Activated CD8-positive, alpha-beta memory T cell treated with anti-CD3 and anti-CD28 coated beads, Interleukin-2, amount 50 U/mL, for 4 hours (primary cell): ENCODE measurements around the gene ASAP2.

Source experiments
- DNase-seq: peaks from one replicate; pipeline ENCODE4 v3.0.0-alpha.2; 2020

Gene ASAP2

DNA sequence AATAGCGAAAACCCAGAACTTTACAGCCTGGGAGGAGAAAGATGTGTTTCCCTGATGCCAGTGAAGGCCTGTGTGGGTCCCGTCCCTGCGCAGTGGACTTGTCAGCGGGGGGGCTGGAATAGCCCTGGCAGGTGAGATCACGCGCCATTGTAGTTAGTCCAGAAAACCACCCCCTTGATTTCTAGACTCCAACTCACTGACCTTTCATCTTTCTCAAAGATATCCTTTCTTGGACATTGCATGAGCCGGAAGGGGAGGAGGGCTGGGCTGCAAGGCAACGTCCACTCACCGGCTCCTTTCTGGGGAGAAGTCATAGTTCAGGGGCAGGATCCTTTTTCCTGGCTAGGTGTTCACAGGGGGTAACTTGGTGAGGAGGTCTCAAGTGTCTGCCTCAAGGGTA, 22.3 kb upstream of the ASAP2 start:
- DNase-seq: no peak

DNA sequence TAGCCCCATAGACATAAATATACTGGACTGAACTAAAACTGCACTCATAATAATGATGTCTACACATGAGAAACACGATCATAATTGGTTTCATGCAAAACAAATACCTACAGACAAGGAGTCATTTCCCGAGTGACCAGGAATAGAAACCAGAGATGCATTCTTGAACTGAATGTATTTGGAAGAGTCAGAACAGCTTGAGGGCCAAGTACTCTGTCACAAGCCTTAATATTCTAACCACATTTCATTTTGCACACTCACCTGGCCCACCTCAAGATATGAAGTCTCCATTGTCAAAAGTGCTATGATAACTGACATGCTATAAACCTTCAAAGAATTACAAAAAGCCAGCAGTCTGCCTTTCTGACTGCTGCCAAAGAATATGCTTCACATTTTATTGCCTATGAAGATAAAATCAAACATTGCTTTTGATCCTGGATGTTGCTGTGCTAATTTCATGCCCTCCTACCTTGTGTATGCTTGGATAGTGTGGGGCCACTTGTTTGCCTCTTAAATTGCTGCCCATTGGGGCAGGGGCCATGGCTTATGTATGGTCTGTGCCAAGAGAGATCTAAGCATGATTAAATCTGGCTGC, 18.9 kb upstream of the ASAP2 start:
- DNase-seq: no peak

DNA sequence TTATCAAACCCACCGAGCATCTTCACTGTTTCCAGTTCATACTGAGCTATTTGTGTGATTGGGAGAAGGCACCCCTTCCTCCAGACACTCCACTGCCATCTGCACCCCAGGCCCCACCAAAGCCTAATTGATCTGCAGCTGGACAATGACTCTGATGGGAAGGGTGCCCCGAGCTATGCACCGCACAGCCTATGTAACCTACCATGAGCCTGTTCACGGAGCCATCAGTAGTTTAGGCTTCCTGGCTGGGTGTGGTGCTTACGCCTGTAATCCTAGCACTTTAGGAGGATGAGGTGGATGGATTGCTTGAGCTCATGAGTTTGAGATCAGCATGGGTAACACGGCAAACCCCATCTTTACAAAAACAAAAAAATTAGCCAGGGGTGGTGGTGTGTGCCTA, 17.8 kb upstream of the ASAP2 start:
- no peak for DNase-seq

DNA sequence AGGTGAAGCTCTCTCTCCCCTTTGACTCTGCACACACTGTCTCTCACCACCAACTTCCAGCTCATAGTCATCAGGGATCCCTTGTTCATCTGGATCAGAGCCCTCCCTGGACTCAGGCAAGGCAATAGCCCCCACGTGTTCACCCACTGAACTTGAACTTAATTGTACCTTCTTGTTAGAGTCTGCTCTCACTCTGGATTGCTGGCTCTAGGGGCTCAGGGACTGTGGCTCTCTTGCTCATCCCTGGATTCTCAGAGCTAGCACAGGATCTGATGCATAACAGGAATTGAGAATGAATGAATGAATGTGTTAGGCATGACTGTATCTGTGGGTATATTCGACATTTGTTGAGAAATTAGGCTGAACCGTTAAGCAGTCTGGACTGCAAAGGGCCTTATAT, 16.7 kb upstream of the ASAP2 start:
- no peak for DNase-seq

DNA sequence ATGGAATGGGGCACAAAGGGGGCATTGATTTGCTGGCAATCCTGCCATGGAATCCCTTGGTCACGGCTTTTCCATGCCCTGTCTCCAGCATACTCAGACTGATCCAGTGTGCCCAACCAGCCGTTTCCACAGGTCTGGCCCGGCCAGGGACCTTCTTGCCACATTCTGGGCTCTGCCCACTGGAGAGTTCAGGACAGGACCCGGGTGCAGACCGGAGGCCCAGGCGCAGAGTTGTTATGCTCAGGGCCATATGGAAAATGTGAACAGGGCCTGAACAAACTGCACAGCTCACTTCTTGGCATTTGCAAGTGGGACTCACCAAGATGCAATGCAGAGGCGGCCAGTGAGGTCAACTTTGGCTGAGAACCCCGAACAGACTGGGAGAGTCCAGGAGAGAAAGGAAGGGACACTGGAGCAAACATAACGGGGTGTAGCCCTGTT, 15.6 kb upstream of the ASAP2 start:
- DNase-seq: no peak

DNA sequence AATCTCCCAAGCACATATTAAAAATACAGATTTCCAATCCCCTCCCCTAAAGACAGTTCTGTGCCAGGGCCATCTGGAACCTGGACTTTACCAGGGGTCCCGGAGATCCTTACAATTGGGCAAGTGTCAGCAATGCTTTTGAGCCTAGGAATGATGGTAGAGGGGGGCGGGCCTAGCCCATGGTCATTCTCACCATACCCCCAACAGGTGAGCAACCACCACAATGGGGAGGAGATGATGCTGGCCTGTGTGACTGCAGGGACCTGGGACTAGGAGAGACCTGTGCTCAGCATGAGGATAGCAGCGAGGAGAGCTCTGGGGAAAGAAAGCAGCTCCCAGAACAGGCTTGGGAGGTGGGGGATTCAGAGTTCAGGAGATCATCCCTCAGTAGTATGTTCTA, 13.9 kb upstream of the ASAP2 start:
- no peak for DNase-seq

DNA sequence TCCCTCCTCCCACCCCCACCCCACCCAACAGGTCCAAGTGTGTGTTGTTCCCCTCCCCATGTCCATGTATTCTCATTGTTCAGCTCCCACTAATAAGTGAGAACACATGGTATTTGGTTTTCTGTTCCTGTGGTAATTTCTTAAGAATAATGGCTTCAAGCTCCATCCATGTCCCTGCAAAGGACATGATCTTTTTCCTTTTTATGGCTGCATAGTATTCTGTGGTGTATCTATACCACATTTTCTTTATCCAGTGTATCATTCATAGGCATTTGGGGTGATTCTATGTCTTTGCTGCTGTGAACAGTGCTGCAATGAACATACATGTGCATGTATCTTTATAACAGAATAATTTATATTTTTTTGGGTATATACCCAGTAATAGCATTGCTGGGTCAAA, 12.3 kb upstream of the ASAP2 start:
- no peak for DNase-seq

DNA sequence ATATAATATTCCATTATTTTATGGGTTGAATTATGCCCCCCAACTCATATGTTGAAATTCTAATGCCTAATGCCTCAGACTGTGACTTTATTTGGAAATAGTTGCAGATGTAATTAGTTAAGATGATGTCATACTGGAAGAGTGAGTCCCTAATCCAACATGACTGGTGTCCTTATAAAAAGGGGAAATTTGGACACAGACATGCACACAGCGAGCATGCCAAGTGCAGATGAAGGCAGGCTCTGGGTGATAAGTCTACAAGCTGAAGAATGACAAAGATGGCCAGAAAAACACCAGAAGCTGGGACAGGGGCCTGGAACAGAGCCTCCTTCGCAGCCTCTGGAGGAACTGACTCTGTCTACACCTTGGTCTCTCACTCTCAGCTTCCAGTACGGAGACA, 10.0 kb upstream of the ASAP2 start:
- DNase-seq: no peak

DNA sequence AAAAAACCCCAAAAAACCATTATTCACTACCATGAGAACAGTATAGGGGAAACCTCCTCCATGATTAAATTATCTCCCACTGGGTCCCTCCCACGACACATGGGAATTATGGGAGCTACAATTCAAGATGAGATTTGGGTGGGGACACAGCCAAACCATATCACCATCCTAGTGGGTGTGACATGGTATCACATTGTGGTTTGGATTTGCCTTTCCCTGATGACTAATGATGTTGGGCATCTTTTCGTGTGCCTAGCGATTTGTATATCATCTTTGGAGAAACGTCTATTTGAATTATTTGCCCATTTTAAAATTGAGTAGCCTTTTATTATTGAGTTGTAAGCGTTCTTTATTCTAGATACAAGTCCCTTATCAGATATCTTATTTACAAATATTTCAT, 8.7 kb upstream of the ASAP2 start:
- no peak for DNase-seq

DNA sequence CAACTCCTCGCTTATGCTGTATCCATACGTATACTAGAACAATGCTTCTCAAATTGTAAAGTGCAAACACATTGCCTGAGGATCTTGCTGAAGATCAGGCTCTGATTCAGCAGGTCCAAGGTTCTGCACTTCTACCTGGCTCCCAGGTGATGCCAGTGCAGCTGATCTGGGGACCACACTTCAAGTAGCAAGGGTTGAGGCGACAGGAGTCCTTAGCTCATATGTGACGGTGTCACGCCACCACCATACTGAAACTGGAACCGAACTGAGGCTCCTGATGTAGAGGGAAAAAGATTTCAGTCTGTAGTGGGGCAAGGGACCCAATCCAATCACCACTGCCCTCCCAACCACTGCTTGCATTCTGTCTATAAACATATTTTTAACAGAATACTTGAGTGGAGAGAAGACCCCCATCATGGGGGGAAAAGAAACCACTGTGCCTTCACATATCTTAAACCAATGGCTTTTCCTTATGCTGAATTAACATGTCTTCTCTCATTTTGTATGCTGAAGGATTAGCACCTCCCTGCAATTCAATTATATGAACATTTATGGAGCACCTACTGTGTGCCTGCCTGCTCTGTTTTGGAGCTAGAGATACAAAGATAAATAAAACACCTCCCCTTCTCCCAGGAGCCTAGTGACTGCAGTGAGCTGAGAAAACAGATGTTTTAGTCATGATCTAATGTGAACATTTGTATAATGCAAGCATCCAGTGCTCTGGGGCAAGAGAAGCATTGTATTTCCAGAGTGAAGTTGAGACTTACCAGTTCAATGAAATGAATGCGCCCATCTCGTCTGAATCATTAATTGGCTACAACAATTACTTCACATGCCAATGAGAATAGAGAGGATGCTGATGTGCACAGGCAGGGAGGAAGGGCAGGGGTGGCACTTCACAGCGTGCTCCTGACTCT, 6.6 kb upstream of the ASAP2 start:
- DNase-seq: no peak

DNA sequence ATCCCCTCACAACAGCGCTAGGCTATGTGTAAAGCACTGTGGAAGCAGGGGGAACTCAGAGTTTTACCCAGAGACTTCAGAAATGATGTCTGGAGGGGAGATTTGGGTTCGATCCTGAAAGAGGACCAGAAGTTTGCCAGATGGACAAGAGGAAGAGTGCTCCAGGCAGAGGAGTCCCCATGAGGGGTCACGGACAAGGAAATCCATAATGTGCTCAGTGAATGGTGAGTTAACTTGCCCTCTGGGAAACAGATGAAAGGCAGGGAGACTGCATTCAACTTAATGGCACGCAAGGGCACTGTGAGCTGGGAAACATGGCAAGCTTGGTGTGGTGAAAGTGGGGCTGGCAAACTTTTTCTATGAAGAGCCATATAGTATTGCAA, 6.0 kb upstream of the ASAP2 start:
- no peak for DNase-seq

DNA sequence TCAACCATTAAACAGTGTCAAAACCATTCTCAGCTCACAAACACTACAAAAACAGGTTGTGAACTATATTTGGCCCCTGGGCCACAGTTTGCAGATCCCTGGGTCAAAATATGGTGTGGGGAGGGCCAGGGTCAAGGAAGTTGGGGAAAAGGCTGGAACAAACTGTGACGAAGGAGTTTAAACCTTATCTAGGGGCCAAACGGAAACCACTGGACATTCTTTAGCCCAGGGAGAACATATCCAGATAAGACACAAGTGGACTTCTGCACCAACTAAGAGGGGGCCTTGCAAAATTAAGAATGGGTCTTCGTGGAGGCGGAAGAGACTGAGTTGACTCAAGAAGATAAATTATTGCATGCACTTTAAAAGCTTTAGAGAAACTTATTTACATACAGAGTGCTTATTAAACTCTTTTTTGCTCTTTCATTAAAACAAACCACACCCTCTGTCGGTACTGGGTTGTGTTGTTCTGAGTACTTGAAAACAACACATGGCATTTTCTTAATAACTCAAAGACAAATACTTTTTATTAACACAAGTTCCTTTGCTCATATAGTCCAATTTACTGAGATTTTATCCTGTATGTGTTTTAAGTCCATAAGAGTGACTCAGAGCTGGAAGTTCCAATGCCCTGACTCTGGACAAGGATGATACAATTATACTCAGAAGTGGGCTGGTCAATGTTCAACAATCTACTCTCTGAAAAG, 5.3 kb upstream of the ASAP2 start:
- no peak for DNase-seq

DNA sequence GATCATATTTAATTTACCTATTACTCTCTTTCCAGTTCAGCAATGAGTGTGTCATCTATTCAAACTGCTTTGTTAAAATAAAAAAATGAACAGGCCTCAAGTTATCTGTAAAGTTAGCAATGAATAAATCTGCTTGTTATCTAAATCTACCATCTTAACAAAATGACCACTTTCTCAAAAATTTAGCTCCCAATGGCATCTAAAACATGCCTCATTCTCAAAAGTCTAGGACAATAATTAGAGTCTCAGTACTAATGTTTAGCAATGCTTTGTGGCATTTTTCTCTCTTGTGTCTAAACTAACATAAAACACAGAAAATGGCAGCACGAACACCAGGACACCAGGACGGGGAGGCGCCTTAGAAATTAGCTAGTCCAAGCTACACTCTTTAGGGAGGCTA, 3.6 kb upstream of the ASAP2 start:
- no peak for DNase-seq

DNA sequence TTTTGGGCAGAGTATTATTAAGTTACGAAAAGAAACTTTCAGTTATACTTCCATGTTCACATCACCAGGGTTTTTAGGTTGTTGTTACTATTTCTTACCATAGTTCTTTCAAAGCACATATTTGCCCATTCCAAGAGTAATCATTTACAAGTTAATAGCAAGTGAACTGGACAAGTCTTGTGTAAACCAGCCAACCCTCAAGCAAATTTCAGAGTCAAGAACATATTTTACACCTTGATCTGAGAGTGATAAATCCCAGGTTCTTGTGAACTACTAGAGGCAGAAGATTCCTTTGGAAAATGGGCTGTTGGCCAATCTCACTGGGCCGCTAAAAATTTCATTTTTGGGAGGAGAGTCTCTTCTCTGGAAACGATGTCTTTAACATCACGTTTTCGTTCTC, 2.7 kb upstream of the ASAP2 start:
- no peak for DNase-seq

DNA sequence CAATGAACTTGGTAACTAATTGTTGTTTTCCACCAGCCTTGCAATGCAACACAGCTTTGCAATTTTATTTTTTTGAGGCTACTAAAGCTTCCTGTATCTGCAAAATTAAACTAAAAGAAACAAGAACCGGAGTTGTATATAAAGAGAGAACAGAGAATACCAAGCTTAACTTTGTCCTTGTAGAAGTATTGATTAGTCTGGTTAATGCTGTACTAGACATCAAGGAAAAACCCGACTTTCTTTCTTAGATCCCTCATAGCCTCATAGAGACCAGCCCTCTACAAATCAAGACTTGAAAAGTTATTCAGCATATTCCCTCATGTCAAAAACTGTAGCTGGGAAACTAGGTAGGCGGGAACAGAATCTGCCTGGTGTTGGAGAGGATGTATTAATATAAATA, 1.7 kb upstream of the ASAP2 start:
- DNase-seq: no peak

DNA sequence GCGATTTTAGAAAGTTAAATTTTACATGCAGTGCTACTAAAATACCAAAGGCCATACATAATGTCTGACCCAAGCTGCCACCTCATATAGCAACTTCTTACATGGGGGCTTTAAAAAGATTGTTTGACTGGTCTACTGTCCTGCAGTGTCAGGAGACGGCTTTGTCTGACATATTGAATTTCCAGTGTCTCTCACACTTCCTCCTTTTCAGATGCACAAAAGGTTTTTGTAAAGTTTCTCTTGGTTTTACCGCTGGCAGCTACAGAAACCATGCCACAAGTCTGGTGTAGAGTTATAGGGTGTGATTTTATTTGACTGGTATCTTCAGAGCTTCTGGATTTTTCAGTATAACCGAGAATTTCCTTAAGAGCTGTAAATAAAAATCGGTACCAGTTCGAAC, 1.1 kb upstream of the ASAP2 start:
- DNase-seq: no peak

DNA sequence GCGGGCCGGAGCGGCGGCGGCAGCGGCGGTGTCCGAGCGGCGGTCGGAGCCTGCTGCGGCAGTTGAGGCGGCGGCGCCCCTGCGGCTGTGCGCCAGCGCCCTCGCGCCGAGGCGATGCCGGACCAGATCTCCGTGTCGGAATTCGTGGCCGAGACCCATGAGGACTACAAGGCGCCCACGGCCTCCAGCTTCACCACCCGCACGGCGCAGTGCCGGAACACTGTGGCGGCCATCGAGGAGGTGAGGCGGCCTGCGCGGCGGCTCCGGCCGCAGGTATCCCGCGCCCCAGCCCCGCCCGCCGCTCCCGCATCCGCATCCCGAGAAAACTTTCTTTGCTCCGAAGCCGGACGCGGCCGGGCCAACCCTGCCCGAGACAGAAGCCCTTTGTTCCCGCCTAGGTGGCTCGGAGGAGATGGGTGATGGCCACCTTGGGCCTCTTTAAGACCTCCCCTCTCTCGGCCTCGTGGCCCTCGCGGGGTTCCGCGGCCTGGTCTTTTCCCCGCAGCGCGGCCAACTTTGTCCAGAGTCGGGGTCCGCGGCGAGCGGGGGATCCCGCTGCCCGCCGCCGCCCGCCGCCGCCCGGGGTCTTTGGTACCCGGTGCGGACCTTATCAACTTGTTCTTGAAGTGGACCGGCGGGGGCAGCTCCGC, 504 bp downstream of the ASAP2 start:
- DNase-seq: no peak

DNA sequence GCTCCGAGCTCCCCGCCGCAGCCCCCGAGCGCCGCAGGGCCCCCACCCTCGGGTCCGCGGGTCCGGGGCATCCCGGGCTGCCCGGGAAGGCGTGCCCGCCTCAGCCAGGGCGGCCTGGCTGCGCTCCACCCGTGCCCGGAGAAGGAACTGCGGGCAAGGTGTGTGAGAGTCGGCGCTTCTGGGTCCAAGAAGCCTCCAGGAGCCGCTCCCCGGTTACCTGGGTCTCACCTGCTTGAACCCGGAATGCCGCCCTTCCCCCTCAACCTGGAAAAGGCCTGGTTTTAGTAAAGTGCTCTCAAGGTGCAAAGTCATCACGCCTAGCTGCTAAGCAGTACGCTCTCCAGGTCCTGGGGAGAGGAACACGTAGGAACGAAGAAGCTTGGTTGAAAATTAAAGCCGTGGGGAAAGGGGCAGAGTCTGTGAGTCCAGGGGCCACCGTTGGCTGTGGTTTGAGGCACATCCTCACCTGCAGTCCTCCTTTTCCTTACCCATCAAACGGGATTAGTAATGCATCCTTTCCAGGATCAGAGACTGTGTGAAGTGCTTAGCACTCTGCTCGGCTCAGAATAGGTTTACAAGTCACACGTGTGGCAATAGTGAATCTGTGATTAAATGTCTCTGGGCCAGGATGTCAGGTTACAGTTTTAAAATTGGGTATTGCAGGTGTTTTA, 1.2 kb downstream of the ASAP2 start:
- no peak for DNase-seq

DNA sequence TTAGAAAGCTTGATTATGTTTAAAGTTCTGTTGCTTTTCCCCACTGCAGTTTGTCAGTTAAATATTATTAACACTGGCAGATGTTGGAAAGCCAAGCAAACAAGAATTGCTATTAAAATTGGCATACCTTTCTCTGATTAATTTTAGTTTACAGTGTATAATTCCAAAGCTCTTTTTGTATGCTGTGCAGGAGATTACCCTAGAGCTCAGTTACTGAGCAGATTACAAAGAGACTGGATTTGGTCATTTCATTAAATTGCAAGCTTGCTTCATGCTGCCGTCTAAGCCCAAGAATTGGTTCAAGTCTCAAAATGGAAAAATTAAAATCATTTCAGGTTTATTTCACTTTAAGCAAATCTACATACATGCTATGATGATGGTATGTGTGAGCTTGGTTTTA, 2.3 kb downstream of the ASAP2 start:
- DNase-seq: no peak

DNA sequence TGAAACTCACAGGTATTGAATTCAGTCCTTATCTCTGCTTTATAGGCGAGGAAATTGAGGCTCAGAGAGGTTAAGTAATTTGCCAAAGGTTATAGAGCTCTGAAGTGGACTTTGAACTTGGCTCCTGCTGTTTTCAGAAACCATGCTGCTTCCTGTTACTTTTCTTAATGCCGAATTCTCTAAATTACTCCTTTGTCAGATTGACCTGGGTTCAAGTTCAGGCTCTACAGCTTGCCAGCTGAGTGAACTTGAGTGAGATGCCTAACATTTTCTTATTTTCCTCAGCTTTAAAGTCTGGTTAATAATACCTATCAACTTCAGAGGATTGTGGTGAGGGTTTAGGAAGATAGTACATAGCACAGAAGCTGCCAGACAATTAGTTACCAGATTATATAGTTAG, 3.4 kb downstream of the ASAP2 start:
- no peak for DNase-seq

DNA sequence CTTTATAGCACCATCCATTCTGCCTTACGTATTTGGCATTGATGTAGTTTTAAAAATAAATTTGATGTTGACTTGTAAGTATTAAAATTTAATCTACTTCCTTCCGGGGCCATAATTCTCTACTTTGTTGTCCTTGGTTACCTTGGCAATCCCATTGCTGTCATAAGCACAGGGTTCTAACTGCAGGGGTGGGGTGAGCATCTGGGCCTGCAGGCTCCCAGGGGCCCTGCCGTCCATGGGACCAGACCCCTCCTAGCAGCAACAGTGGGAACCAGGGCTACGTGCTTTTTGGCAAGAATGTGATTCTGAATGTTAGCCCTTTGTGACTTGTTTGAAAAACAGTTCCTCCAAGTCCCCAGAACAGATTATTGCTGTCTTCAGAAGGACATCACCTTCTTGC, 4.9 kb downstream of the ASAP2 start:
- DNase-seq: no peak

DNA sequence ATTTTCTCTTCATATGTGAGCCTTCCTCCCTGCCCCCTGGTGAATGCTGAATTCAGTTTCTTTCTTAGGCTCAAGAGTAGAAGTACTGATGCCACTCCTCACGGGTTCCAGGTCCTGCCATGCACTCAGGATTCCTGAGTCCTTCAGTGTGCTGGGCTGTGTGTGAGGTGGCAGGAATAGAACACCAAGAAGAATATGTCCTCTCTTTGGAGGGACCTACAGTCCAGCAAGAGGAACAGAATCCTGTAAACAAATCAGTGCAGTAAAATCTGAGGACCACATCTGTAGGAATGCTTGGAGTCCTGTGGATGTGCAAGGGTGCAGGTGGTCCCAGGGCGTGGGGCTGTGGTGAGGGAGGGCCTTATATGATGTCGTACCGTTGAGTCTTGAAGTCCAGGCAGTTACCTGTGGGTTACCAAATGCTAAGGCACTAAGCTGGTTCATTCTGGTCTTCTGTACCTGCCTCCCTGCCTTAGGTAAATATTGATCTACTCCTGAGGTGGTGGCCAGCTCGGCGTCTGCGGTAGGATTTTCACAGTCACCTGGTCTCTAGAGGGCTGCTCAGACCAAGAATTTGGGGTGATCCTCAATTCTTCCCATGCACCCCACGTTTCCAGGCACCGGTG, 5.5 kb downstream of the ASAP2 start:
- no peak for DNase-seq
